HEK293 (cell line): ENCODE data around the gene GNAQ.

ENCODE experiments used
- CTCF ChIA-PET: fragments of 350-600 bp; formaldehyde crosslinking; extraction: SDS; loops from one replicate; lab custom pipeline; 2021; ENCODE audit warnings: antibody characterized with exemption; lab: Yijun Ruan, JAX
- POLR2A ChIA-PET: fragments of 300-600 bp; formaldehyde crosslinking; extraction: SDS; loops from one replicate; lab custom pipeline; 2020; ENCODE audit warnings: antibody characterized with exemption, inconsistent platforms; lab: Yijun Ruan, JAX
- H3K27ac ChIP-seq: fragments of 200-500 bp; sonication (Bioruptor generic); 2 replicates; pipeline ENCODE4 v1.5.1; 2014; ENCODE audit warnings: low read depth, low read length, control low read depth, inconsistent platforms; ENCODE audit errors: extremely low read depth
- H3K36me3 ChIP-seq, 2 experiments: fragments of 200-500 bp in 1 of 2; sonication (Bioruptor generic) in 1 of 2; 1 replicate in 1 of 2; 2 replicates in 1 of 2; pipeline ENCODE4 v1.5.1; 2014 to 2017; ENCODE audit warnings: inconsistent platforms in 2 of 2, low read length in 2 of 2; ENCODE audit not compliant: control insufficient read depth in 2 of 2, insufficient read depth in 1 of 2
- H3K4me1 ChIP-seq: fragments of 200-500 bp; sonication (Bioruptor generic); 2 replicates; pipeline ENCODE4 v1.5.1; 2014; ENCODE audit warnings: mild to moderate bottlenecking, low read length, inconsistent platforms; ENCODE audit not compliant: control insufficient read depth, insufficient read depth
- H3K4me3 ChIP-seq: 2 replicates; pipeline ENCODE4 v1.5.1; 2011; ENCODE audit warnings: low read depth, mild to moderate bottlenecking, control low read depth, low read length, moderate library complexity
- H3K9me3 ChIP-seq: fragments of 200-500 bp; sonication (Bioruptor generic); 2 replicates; pipeline ENCODE4 v1.5.1; 2014; ENCODE audit warnings: low read depth, low read length, inconsistent platforms; ENCODE audit not compliant: control insufficient read depth, insufficient read depth
- BCL11A ChIP-seq: fragments of 450-650 bp; formaldehyde crosslinking; IDR thresholded peaks from 2 replicates; pipeline ENCODE4 v1.5.1; 2016; ENCODE audit warnings: low read depth, missing biosample characterization, missing genetic modification characterization
- BCL11B ChIP-seq: fragments of 450-650 bp; formaldehyde crosslinking; IDR thresholded peaks from 2 replicates; pipeline ENCODE4 v1.5.1; 2016; ENCODE audit warnings: low read depth, missing biosample characterization, missing genetic modification characterization
- SALL2 ChIP-seq: fragments of 450-650 bp; formaldehyde crosslinking; IDR thresholded peaks from 2 replicates; pipeline ENCODE4 v1.5.0; 2017; ENCODE audit warnings: missing biosample characterization, mild to moderate bottlenecking, missing genetic modification characterization, borderline replicate concordance
- TSHZ1 ChIP-seq: fragments of 450-650 bp; formaldehyde crosslinking; IDR thresholded peaks from 2 replicates; pipeline ENCODE4 v1.5.1; 2016; ENCODE audit warnings: missing biosample characterization, missing genetic modification characterization, borderline replicate concordance
- ZFP37 ChIP-seq: fragments of 450-650 bp; formaldehyde crosslinking; IDR thresholded peaks from 2 replicates; pipeline ENCODE4 v1.5.1; 2016; ENCODE audit warnings: missing biosample characterization, missing genetic modification characterization
- ZNF398 ChIP-seq: fragments of 450-650 bp; formaldehyde crosslinking; IDR thresholded peaks from 2 replicates; pipeline ENCODE4 v1.5.1; 2017; ENCODE audit warnings: missing biosample characterization, missing genetic modification characterization
- ZNF48 ChIP-seq: fragments of 450-650 bp; formaldehyde crosslinking; IDR thresholded peaks from 2 replicates; pipeline ENCODE4 v1.5.1; 2016; ENCODE audit warnings: missing biosample characterization, missing genetic modification characterization
- ZNF555 ChIP-seq: fragments of 450-650 bp; formaldehyde crosslinking; conservative IDR thresholded peaks from 2 replicates; pipeline ENCODE4 v1.5.1; 2017; ENCODE audit warnings: missing biosample characterization, mild to moderate bottlenecking, missing genetic modification characterization, inconsistent platforms
- ZNF558 ChIP-seq: fragments of 450-650 bp; formaldehyde crosslinking; IDR thresholded peaks from 2 replicates; pipeline ENCODE4 v1.5.1; 2016; ENCODE audit warnings: missing biosample characterization, missing genetic modification characterization
- ZNF600 ChIP-seq: fragments of 450-650 bp; formaldehyde crosslinking; IDR thresholded peaks from 2 replicates; pipeline ENCODE4 v1.5.1; 2016; ENCODE audit warnings: missing biosample characterization, missing genetic modification characterization
- ZNF624 ChIP-seq: fragments of 450-650 bp; formaldehyde crosslinking; IDR thresholded peaks from 2 replicates; pipeline ENCODE4 v1.5.1; 2017; ENCODE audit warnings: missing biosample characterization, missing genetic modification characterization
- ZNF701 ChIP-seq: fragments of 450-650 bp; formaldehyde crosslinking; IDR thresholded peaks from 2 replicates; pipeline ENCODE4 v1.5.1; 2016; ENCODE audit warnings: missing biosample characterization, missing genetic modification characterization
- ZNF747 ChIP-seq: fragments of 450-650 bp; formaldehyde crosslinking; IDR thresholded peaks from 2 replicates; pipeline ENCODE4 v1.5.1; 2016; ENCODE audit warnings: missing biosample characterization, missing genetic modification characterization
- TF ChIP-seq, protein P1 (sequence below): fragments of 450-650 bp; formaldehyde crosslinking; IDR thresholded peaks from 2 replicates; pipeline ENCODE4 v1.5.1; 2017; ENCODE audit warnings: missing biosample characterization, missing genetic modification characterization
- TF ChIP-seq, protein P2 (sequence below): fragments of 450-650 bp; formaldehyde crosslinking; IDR thresholded peaks from 2 replicates; pipeline ENCODE4 v1.5.1; 2016; ENCODE audit warnings: missing biosample characterization, missing genetic modification characterization, low read depth

GNAQ gene

DNA sequence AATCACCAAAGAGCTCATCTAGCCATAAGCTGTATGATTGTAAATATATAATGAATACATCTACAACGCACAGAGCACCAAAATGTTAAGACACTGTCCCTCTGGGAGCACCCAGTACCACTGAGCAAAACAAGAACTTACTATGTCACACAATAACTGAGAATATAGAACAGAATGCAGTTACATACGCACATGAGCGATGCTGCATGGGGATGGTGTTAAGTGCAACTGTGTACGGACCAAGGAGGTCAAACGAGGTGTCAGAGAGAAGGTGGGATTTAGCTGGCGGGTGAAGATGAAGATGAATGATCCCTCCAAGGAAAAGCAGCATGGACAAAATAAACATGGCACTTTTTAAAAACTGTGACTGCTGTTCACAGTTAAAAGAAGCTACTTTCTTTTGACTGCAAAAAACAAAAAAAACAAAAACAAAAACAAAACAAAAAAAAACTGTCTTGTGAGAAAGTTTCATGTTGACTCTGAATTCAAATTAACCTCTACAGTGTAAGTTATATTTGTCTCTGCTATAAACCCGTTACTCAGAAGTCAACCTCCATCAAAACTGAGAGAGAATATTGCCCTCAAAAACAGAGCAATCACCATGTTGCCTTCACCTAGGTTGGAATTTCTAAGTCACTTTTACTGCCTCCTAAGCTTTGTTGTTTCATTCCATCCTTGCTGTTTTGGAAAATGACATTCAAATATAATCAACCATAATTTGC is 213.9 kb downstream of the GNAQ start:
- ChIA-PET CTCF (interaction anchor here (0.6 to 1.6 kb wide), 6 partner anchors 10 to 1703 kb away, joined by 3 to 6 read pairs (median 4); no protein-coding TSS in a partner anchor), POLR2A (no interaction called here)
- no peaks in the 10 kb centered on the region for H3K9me3 ChIP-seq
- TF ChIP-seq BCL11B = no peak
- TF ChIP-seq, protein P1, sequence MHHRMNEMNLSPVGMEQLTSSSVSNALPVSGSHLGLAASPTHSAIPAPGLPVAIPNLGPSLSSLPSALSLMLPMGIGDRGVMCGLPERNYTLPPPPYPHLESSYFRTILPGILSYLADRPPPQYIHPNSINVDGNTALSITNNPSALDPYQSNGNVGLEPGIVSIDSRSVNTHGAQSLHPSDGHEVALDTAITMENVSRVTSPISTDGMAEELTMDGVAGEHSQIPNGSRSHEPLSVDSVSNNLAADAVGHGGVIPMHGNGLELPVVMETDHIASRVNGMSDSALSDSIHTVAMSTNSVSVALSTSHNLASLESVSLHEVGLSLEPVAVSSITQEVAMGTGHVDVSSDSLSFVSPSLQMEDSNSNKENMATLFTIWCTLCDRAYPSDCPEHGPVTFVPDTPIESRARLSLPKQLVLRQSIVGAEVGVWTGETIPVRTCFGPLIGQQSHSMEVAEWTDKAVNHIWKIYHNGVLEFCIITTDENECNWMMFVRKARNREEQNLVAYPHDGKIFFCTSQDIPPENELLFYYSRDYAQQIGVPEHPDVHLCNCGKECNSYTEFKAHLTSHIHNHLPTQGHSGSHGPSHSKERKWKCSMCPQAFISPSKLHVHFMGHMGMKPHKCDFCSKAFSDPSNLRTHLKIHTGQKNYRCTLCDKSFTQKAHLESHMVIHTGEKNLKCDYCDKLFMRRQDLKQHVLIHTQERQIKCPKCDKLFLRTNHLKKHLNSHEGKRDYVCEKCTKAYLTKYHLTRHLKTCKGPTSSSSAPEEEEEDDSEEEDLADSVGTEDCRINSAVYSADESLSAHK (tag by site-specific recombination) = no peak
- no peak for TF ChIP-seq SALL2 (tag by site-specific recombination)
- TF ChIP-seq TSHZ1 = no peak
- TF ChIP-seq, protein P2, sequence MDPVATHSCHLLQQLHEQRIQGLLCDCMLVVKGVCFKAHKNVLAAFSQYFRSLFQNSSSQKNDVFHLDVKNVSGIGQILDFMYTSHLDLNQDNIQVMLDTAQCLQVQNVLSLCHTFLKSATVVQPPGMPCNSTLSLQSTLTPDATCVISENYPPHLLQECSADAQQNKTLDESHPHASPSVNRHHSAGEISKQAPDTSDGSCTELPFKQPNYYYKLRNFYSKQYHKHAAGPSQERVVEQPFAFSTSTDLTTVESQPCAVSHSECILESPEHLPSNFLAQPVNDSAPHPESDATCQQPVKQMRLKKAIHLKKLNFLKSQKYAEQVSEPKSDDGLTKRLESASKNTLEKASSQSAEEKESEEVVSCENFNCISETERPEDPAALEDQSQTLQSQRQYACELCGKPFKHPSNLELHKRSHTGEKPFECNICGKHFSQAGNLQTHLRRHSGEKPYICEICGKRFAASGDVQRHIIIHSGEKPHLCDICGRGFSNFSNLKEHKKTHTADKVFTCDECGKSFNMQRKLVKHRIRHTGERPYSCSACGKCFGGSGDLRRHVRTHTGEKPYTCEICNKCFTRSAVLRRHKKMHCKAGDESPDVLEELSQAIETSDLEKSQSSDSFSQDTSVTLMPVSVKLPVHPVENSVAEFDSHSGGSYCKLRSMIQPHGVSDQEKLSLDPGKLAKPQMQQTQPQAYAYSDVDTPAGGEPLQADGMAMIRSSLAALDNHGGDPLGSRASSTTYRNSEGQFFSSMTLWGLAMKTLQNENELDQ = no peak
- no peak for TF ChIP-seq ZNF555 (tag by site-specific recombination)
- TF ChIP-seq ZFP37 = no peak
- no peak for TF ChIP-seq ZNF701
- TF ChIP-seq ZNF600 = no peak
- no peak for TF ChIP-seq ZNF624 (tag by site-specific recombination)
- no peak for TF ChIP-seq ZNF398
- no peak for TF ChIP-seq ZNF558
- TF ChIP-seq ZNF48 (tag by site-specific recombination) = no peak
- TF ChIP-seq ZNF747 = no peak
- no peak for TF ChIP-seq BCL11A
- 0 out of 2 replicates have a peak, but pooled peaks cover 3% of the 10 kb centered on the region for H3K4me1 ChIP-seq
- no peaks in the 10 kb centered on the region; a peak in 1 of 3 replicates for H3K36me3 ChIP-seq
- no peak overlapping the region for H3K27ac ChIP-seq
- H3K4me3 ChIP-seq = no peak overlapping the region
